Fibroblast of pulmonary artery (primary cell): ENCODE measurements around the gene MARCHF10.
A peak's percentile ranks its signal among the peaks of the same experiment; 100 is the strongest.

ENCODE experiments used
- DNase-seq: peaks from one replicate; pipeline ENCODE4 v3.0.0-alpha.2; 2010; ENCODE audit warnings: low read depth
- H3K4me3 ChIP-seq: replicated peaks from 2 replicates; pipeline ENCODE4 v1.5.1; 2011; ENCODE audit warnings: low read depth, mild to moderate bottlenecking, control low read depth, low read length, moderate library complexity
- TF ChIP-seq, protein P1 (sequence below): IDR thresholded peaks from 2 replicates; pipeline ENCODE4 v1.5.1; 2011; ENCODE audit warnings: mild to moderate bottlenecking, control low read depth, low read length, inconsistent platforms; ENCODE audit errors: missing control alignments

Gene MARCHF10

DNA sequence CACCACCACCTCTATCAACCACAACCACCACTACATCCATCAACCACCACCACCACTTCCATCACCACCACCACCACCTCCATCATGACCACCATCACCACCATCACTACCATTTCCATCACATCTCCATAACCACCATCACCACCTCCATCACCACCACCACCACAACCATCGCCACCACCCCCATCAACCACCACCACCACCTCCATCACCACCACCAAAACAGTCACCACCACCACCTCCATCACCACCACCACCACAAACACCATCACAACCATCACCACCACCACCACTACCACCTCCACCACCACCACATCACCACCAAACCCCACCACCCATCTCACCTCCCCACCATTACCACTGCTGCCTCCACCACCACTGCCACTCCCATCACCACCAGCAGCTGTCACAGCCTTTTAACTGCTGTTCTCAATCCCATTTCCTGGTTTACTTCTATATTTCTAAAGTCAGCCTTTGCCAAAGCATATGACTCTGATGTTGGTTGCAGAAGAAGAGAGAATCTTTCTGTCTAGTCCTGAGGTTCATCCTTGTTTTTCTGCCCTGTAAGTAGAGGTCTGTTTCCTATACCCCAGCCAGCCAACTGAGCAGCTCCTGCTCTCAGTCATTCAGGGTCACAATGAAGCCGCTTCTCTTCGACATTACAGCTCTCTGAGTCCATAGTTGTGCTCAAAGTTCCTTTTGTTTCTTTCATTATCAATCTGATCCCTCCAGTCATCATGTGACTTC lies 14.0 kb downstream of the MARCHF10 start:
- TF ChIP-seq, protein P1, sequence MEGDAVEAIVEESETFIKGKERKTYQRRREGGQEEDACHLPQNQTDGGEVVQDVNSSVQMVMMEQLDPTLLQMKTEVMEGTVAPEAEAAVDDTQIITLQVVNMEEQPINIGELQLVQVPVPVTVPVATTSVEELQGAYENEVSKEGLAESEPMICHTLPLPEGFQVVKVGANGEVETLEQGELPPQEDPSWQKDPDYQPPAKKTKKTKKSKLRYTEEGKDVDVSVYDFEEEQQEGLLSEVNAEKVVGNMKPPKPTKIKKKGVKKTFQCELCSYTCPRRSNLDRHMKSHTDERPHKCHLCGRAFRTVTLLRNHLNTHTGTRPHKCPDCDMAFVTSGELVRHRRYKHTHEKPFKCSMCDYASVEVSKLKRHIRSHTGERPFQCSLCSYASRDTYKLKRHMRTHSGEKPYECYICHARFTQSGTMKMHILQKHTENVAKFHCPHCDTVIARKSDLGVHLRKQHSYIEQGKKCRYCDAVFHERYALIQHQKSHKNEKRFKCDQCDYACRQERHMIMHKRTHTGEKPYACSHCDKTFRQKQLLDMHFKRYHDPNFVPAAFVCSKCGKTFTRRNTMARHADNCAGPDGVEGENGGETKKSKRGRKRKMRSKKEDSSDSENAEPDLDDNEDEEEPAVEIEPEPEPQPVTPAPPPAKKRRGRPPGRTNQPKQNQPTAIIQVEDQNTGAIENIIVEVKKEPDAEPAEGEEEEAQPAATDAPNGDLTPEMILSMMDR: no peak
- DNase-seq: no peak

DNA sequence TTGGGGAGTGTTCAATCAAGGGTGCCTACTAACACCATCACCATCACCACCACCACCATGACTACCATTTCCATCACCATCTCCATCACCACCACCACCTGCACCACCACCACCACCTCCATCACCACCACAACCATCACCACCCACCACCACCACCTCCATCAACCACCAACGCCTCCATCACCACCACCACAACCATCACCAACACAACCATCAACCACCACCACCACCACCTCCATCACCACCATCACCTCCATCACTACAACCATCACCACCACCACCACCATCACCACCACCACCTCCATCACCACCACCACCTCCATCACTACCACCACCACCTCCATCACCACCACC lies 15.7 kb downstream of the MARCHF10 start:
- no peak for DNase-seq
- TF ChIP-seq, protein P1: no peak
- no peak overlapping the region for H3K4me3 ChIP-seq

More for the DNA sequence above, 14.0 kb downstream of the MARCHF10 start:
- no peak overlapping the region for H3K4me3 ChIP-seq

GRCh38 chr17:62791767-62792446 lies 16.2 kb downstream of the MARCHF10 start:
- H3K4me3 ChIP-seq: no peak overlapping the region
- peak; percentile 91 for DNase-seq
- TF ChIP-seq, protein P1: no peak

- no peak overlapping the region for H3K4me3 ChIP-seq
- TF ChIP-seq, protein P1: no peak
- DNase-seq: peak; percentile 80
These were observed 16.8 kb downstream of the MARCHF10 start for GRCh38 chr17:62791235-62791734.

GRCh38 chr17:62790564-62790986 lies 17.5 kb downstream of the MARCHF10 start:
- peak; percentile 62 for DNase-seq
- TF ChIP-seq, protein P1: no peak
- H3K4me3 ChIP-seq: no peak overlapping the region

DNA sequence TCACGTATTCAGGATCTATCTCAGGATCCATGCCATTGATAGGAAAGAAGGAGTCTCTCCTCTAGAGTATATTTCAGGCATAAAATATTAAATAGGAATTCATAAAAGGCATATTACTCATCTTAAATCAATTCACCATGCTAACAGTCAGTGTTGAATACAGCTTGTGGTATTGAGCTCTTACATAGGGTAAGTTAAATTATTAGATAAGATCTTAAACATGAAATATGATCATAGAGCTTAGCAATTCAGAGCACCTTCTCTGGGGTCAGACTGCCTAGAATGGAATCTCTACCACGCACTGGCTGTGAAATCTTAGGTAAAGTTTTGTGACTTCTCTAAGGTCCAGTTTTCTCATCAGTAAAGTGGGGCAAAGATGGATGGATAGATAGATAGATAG lies 20.7 kb downstream of the MARCHF10 start:
- DNase-seq: peak; percentile 9
- H3K4me3 ChIP-seq: no peak overlapping the region
- TF ChIP-seq, protein P1: no peak
